Lower leg skin (tissue), 4 donors: ENCODE results near the gene IL4I1. TPM values are rescaled to one million over a fixed set of nuclear protein-coding genes. Genes with fewer than 3 reads are reported as not detected.

Experiments used
- DNase-seq, 2 donors: peaks; one replicate each; pipeline ENCODE4 v3.0.0-alpha.2; 2019; ENCODE audit warnings: low spot score in 2 of 2
- H3K4me3 ChIP-seq: fragments of 200-600 bp; sonication (generic); 2 replicates; pipeline ENCODE4 v1.5.1; 2017; ENCODE audit warnings: mild to moderate bottlenecking, low read depth; ENCODE audit not compliant: poor library complexity, severe bottlenecking
- CTCF ChIP-seq, 3 donors: fragments of 450-650 bp; IDR thresholded peaks; one replicate each; pipeline ENCODE4 v1.5.1; 2016; ENCODE audit warnings: antibody characterized with exemption in 3 of 3, mild to moderate bottlenecking in 3 of 3, moderate library complexity in 2 of 3
- POLR2A ChIP-seq, 2 donors: fragments of 450-650 bp; IDR thresholded peaks; one replicate each; pipeline ENCODE4 v1.6.1; 2016 to 2017; ENCODE audit warnings: antibody characterized with exemption in 2 of 2, mild to moderate bottlenecking in 1 of 2, moderate library complexity in 1 of 2
- WGBS, 2 donors: methylation state at CpG; one replicate each; pipeline ENCODE4 v1.1.5; 2018; 5-methylcytosine and 5-hydroxymethylcytosine counted together
- intact Hi-C: fragments of 100-400 bp; cut with DNase I; formaldehyde crosslinking; loops from one replicate; pipeline ENCODE4 v1.15.0; 2023; ENCODE audit warnings: low total_unique reads
- total RNA-seq, 4 donors: library from RNA; depleted of rRNA; stranded (reverse); fragments of >200 nt; gene quantifications; one replicate each; pipeline ENCODE4 v1.1.0, GENCODE V29; 2016

Gene IL4I1
- total RNA-seq, 4 donors from 2014 or later, result 0.42 TPM; not detected in 3

- WGBS, 2 donors, result 89 to 94% methylated on average over 16 of the region's 16 CpGs
- intact Hi-C loops, result no loop called here
- no peak for TF ChIP-seq CTCF (IDR thresholded peaks at IDR 0.05)
- no peak for TF ChIP-seq POLR2A (IDR thresholded peaks at IDR 0.05)
Measured at GRCh38 chr19:49906879-49907564, 10.3 kb upstream of the IL4I1 start.

DNA sequence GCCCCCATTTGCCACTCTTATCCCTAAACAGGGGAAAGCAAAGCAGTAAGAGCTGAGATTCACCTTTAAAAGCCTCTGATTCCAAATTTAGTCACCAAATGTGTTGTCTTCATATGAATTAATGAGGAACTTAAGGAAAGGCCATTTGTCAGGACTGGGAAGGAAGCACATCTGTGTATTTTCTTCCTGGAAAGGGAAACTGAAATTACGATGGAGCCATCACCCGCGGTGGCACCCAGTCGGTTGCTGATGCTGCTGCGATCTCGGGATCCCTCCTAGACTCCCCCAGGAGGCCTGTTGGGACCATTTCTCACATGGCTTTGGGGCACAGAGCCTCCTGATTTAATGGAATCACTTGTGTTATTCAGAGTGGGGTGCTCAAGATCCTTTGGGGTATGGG lies 7.4 kb upstream of the IL4I1 start:
- no peak for DNase-seq
- intact Hi-C loops, result no loop called here
- no peak overlapping the region for H3K4me3 ChIP-seq
- 61 to 73% methylated on average over 6 of the region's 6 CpGs for WGBS, 2 donors
- no peak for TF ChIP-seq POLR2A (IDR thresholded peaks at IDR 0.05)
- no peak for TF ChIP-seq CTCF (IDR thresholded peaks at IDR 0.05)

More at GRCh38 chr19:49906879-49907564, 10.3 kb upstream of the IL4I1 start:
- no peak for DNase-seq
- H3K4me3 ChIP-seq, result no peak overlapping the region

DNA sequence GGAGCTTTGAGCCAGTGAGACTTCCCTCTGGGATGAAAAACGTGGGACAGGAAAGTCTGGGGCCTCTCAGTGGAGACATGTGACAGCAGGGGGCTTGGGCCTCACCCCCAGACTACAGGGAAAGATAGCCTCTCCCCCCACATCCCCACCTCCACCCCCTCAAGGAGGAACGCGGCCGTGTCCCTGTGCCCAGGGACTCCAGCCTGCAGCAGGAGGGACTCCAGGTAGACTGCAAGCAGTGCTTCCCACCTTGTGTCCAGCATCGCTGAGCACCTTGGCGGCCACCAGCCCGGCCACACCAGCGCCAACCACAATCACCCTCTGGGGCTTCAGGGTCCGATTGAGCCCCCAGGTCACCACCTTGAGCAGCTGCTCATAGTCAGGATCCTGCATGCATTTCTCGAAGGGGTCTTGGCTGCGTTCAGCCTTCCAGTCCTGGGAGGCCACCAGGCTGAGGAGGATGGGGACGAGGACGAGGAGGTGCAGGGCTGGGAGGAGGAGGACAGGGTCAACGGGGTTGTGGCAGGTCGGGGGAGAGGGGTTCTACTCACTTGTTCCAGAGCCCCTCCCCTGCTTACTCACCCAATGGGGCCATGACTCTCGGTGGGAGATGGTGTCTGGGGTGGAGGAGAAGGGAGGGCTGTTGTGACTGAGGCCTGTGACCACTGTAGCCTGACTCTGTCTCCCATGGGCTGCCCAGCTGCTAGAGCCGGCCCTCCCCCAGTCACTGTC lies 955 bp downstream of the IL4I1 start:
- WGBS, 2 donors, result 68 to 72% methylated on average over 14 to 17 of the region's 17 CpGs
- TF ChIP-seq POLR2A (IDR thresholded peaks at IDR 0.05) (no peak), CTCF (IDR thresholded peaks at IDR 0.05) (no peak)
- no peak for DNase-seq
- intact Hi-C loops, result no loop called here
- no peak overlapping the region for H3K4me3 ChIP-seq

GRCh38 chr19:49894879-49895565 lies 1.7 kb downstream of the IL4I1 start:
- TF ChIP-seq POLR2A (IDR thresholded peaks at IDR 0.05) (no peak), CTCF (IDR thresholded peaks at IDR 0.05) (no peak)
- intact Hi-C loops, result no loop called here
- H3K4me3 ChIP-seq, result no peak overlapping the region
- WGBS, 2 donors, result 80 to 82% methylated on average over 17 of the region's 17 CpGs
- no peak for DNase-seq

DNA sequence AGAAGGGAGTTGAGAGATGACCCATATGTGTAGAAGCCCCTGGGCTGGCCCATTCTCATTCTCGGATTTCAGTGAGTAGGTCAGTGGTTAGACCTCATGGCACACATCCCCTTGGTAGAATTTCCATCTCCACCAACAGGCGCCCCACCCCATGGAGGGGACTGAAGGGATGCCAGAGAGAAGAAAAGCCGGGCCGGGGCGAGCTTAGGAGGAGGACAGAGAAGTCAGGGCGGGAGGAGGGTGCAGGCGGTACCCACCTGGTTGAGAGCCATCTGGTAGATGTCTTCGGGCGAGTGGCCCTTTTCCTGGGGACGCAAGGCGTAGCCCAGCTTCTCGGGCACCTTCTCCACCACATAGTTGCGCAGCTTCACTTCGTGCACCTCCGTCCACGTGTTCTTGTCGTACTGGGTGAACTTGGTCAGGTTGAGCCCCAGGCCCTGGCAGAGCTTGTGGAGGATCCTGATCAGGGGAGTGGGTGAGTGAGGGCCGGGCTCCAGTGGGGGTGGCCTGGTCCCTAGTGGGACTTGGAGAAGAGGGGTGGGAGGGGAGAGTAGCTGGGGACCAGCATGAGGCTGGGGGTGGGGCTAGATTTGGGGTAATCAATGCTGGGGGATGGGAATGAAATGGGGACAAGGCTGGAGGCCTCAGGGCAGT lies 2.5 kb downstream of the IL4I1 start:
- TF ChIP-seq POLR2A (IDR thresholded peaks at IDR 0.05) (no peak), CTCF (IDR thresholded peaks at IDR 0.05) (no peak)
- no peak overlapping the region for H3K4me3 ChIP-seq
- intact Hi-C loops, result no loop called here
- no peak for DNase-seq
- 92% methylated on average over 18 of the region's 18 CpGs for WGBS, 2 donors
